ENCODE data around the gene IRF2.

The IRF2 gene

GRCh38 chr4:184385705-184386141, 88.6 kb downstream of the IRF2 start:
- no peak overlapping the region for H2BK5ac ChIP-seq (ENCODE audit: low read depth, low read length, poor library complexity)
- H3K27ac ChIP-seq (ENCODE audit: low read depth, low read length), result no peak overlapping the region
- no peak overlapping the region for H3K4me2 ChIP-seq (ENCODE audit: low read length)
- H3K9ac ChIP-seq (ENCODE audit: low read length), result no peak overlapping the region
- no peak overlapping the region for H3K4me3 ChIP-seq (ENCODE audit: low read depth, low read length)
- no peak overlapping the region for H2AK5ac ChIP-seq (ENCODE audit: low read length)
- no peaks in the 10 kb centered on the region for H3K9me3 ChIP-seq (ENCODE audit: insufficient read depth, low read depth, low read length)
- no peaks in the 10 kb centered on the region for H3K79me1 ChIP-seq (ENCODE audit: low read length)
- no peak overlapping the region for H4K91ac ChIP-seq (ENCODE audit: low read depth, low read length)
- H2BK12ac ChIP-seq (ENCODE audit: low read length), result no peak overlapping the region
- peaks cover 10 to 11% of the 10 kb centered on the region in 2 experiments for H3K36me3 ChIP-seq (ENCODE audit: control insufficient read depth in 1 of 2, insufficient read depth in 2 of 2, low read length in 2 of 2)
- no peak overlapping the region for H2AFZ ChIP-seq (ENCODE audit: insufficient read depth, low read length, poor library complexity)
- no peak overlapping the region for H3K23ac ChIP-seq (ENCODE audit: low read length)
- no peak overlapping the region for H4K12ac ChIP-seq (ENCODE audit: low read depth, low read length)
- no peak overlapping the region for H4K8ac ChIP-seq (ENCODE audit: low read depth, low read length)
- no peak overlapping the region for H3K4ac ChIP-seq (ENCODE audit: low read depth, low read length)
- no peaks in the 10 kb centered on the region for H3K27me3 ChIP-seq (ENCODE audit: insufficient read depth, low read length)
- H3K18ac ChIP-seq (ENCODE audit: low read length), result no peak overlapping the region
- DNase-seq, result no peak
- H2BK120ac ChIP-seq (ENCODE audit: insufficient read depth, low read length, poor library complexity), result no peak overlapping the region
- no CpG with 5 or more reads among the region's 6 CpGs for WGBS (ENCODE audit: extremely low coverage, insufficient coverage, insufficient read length)
- no peaks in the 10 kb centered on the region for H3K79me2 ChIP-seq (ENCODE audit: control insufficient read depth, insufficient read depth, low read length, poor library complexity)
- peaks cover 11% of the 10 kb centered on the region in 2 experiments for H3K4me1 ChIP-seq (ENCODE audit: control insufficient read depth in 1 of 2, insufficient read depth in 2 of 2, low read length in 2 of 2)
- H3K14ac ChIP-seq (ENCODE audit: low read length), result no peak overlapping the region

- H3K36me3 ChIP-seq (ENCODE audit: control insufficient read depth in 1 of 2, insufficient read depth in 2 of 2, low read length in 2 of 2), result peaks cover 8 to 11% of the 10 kb centered on the region in 2 experiments
- WGBS (ENCODE audit: extremely low coverage, insufficient coverage, insufficient read length), result no CpG with 5 or more reads among the region's 7 CpGs
- no peaks in the 10 kb centered on the region for H3K27me3 ChIP-seq (ENCODE audit: insufficient read depth, low read length)
- H3K27ac ChIP-seq (ENCODE audit: low read depth, low read length), result no peak overlapping the region
- no peak overlapping the region for H4K12ac ChIP-seq (ENCODE audit: low read depth, low read length)
- H4K8ac ChIP-seq (ENCODE audit: low read depth, low read length), result no peak overlapping the region
- H2AK5ac ChIP-seq (ENCODE audit: low read length), result no peak overlapping the region
- H3K23ac ChIP-seq (ENCODE audit: low read length), result no peak overlapping the region
- no peak overlapping the region for H3K14ac ChIP-seq (ENCODE audit: low read length)
- H4K91ac ChIP-seq (ENCODE audit: low read depth, low read length), result no peak overlapping the region
- no peak for DNase-seq
- H3K4me3 ChIP-seq (ENCODE audit: low read depth, low read length), result no peak overlapping the region
- H3K4me2 ChIP-seq (ENCODE audit: low read length), result no peak overlapping the region
- H2BK5ac ChIP-seq (ENCODE audit: low read depth, low read length, poor library complexity), result no peak overlapping the region
- peak overlapping the region; percentile 17 for H2AFZ ChIP-seq (ENCODE audit: insufficient read depth, low read length, poor library complexity)
- H2BK120ac ChIP-seq (ENCODE audit: insufficient read depth, low read length, poor library complexity), result no peak overlapping the region
- no peak overlapping the region for H2BK12ac ChIP-seq (ENCODE audit: low read length)
- H3K79me2 ChIP-seq (ENCODE audit: control insufficient read depth, insufficient read depth, low read length, poor library complexity), result no peaks in the 10 kb centered on the region
- H3K4me1 ChIP-seq (ENCODE audit: control insufficient read depth in 1 of 2, insufficient read depth in 2 of 2, low read length in 2 of 2), result peaks cover 11% of the 10 kb centered on the region in 2 experiments
- H3K18ac ChIP-seq (ENCODE audit: low read length), result no peak overlapping the region
- no peaks in the 10 kb centered on the region for H3K79me1 ChIP-seq (ENCODE audit: low read length)
- no peak overlapping the region for H3K4ac ChIP-seq (ENCODE audit: low read depth, low read length)
- no peak overlapping the region for H3K9ac ChIP-seq (ENCODE audit: low read length)
- no peaks in the 10 kb centered on the region for H3K9me3 ChIP-seq (ENCODE audit: insufficient read depth, low read depth, low read length)
These were observed 89.4 kb downstream of the IRF2 start for GRCh38 chr4:184384810-184385557.

- no peak overlapping the region for H3K4me3 ChIP-seq (ENCODE audit: low read depth, low read length)
- H3K23ac ChIP-seq (ENCODE audit: low read length), result no peak overlapping the region
- H4K91ac ChIP-seq (ENCODE audit: low read depth, low read length), result no peak overlapping the region
- no peak overlapping the region for H3K9ac ChIP-seq (ENCODE audit: low read length)
- no peak overlapping the region for H3K4ac ChIP-seq (ENCODE audit: low read depth, low read length)
- H2BK120ac ChIP-seq (ENCODE audit: insufficient read depth, low read length, poor library complexity), result no peak overlapping the region
- H3K79me1 ChIP-seq (ENCODE audit: low read length), result no peaks in the 10 kb centered on the region
- H2BK12ac ChIP-seq (ENCODE audit: low read length), result no peak overlapping the region
- peaks cover 2% of the 10 kb centered on the region for H3K9me3 ChIP-seq (ENCODE audit: insufficient read depth, low read depth, low read length)
- H4K12ac ChIP-seq (ENCODE audit: low read depth, low read length), result no peak overlapping the region
- H3K36me3 ChIP-seq (ENCODE audit: control insufficient read depth in 1 of 2, insufficient read depth in 2 of 2, low read length in 2 of 2), result peaks cover 5 to 11% of the 10 kb centered on the region in 2 experiments
- no peak overlapping the region for H3K14ac ChIP-seq (ENCODE audit: low read length)
- H3K79me2 ChIP-seq (ENCODE audit: control insufficient read depth, insufficient read depth, low read length, poor library complexity), result no peaks in the 10 kb centered on the region
- H2BK5ac ChIP-seq (ENCODE audit: low read depth, low read length, poor library complexity), result no peak overlapping the region
- H3K18ac ChIP-seq (ENCODE audit: low read length), result no peak overlapping the region
- no peak overlapping the region for H4K8ac ChIP-seq (ENCODE audit: low read depth, low read length)
- WGBS (ENCODE audit: extremely low coverage, insufficient coverage, insufficient read length), result no CpG with 5 or more reads among the region's 13 CpGs
- H3K4me1 ChIP-seq (ENCODE audit: control insufficient read depth in 1 of 2, insufficient read depth in 2 of 2, low read length in 2 of 2), result peaks cover 11% of the 10 kb centered on the region in 2 experiments
- H2AFZ ChIP-seq (ENCODE audit: insufficient read depth, low read length, poor library complexity), result peak overlapping the region; percentile 17
- no peaks in the 10 kb centered on the region for H3K27me3 ChIP-seq (ENCODE audit: insufficient read depth, low read length)
- no peak overlapping the region for H2AK5ac ChIP-seq (ENCODE audit: low read length)
- peak overlapping the region; percentile 6 for H3K4me2 ChIP-seq (ENCODE audit: low read length)
- DNase-seq, result peak in 1 of 2 donors; percentile 32
- no peak overlapping the region for H3K27ac ChIP-seq (ENCODE audit: low read depth, low read length)
These were observed 90.1 kb downstream of the IRF2 start for GRCh38 chr4:184384056-184384809.

GRCh38 chr4:184383497-184384055, 90.8 kb downstream of the IRF2 start:
- Histone ChIP-seq H4K8ac (ENCODE audit: low read depth, low read length) (no peak overlapping the region), H3K36me3 (ENCODE audit: control insufficient read depth in 1 of 2, insufficient read depth in 2 of 2, low read length in 2 of 2) (peaks cover 0 to 4% of the 10 kb centered on the region in 2 experiments), H3K14ac (ENCODE audit: low read length) (no peak overlapping the region), H2AFZ (ENCODE audit: insufficient read depth, low read length, poor library complexity) (no peak overlapping the region), H3K27me3 (ENCODE audit: insufficient read depth, low read length) (no peaks in the 10 kb centered on the region), H4K91ac (ENCODE audit: low read depth, low read length) (no peak overlapping the region), H3K18ac (ENCODE audit: low read length) (no peak overlapping the region), H3K79me2 (ENCODE audit: control insufficient read depth, insufficient read depth, low read length, poor library complexity) (no peaks in the 10 kb centered on the region), H4K12ac (ENCODE audit: low read depth, low read length) (no peak overlapping the region), H3K79me1 (ENCODE audit: low read length) (no peaks in the 10 kb centered on the region), H2AK5ac (ENCODE audit: low read length) (no peak overlapping the region), H2BK12ac (ENCODE audit: low read length) (no peak overlapping the region), H3K9ac (ENCODE audit: low read length) (no peak overlapping the region), H3K4me1 (ENCODE audit: control insufficient read depth in 1 of 2, insufficient read depth in 2 of 2, low read length in 2 of 2) (peaks cover 11% of the 10 kb centered on the region in 2 experiments), H2BK120ac (ENCODE audit: insufficient read depth, low read length, poor library complexity) (no peak overlapping the region), H3K4ac (ENCODE audit: low read depth, low read length) (no peak overlapping the region), H3K4me2 (ENCODE audit: low read length) (no peak overlapping the region), H3K9me3 (ENCODE audit: insufficient read depth, low read depth, low read length) (peaks cover 2% of the 10 kb centered on the region), H2BK5ac (ENCODE audit: low read depth, low read length, poor library complexity) (no peak overlapping the region), H3K23ac (ENCODE audit: low read length) (no peak overlapping the region), H3K4me3 (ENCODE audit: low read depth, low read length) (no peak overlapping the region), H3K27ac (ENCODE audit: low read depth, low read length) (no peak overlapping the region)
- peak; percentile 43 to 55 for DNase-seq
- no CpG with 5 or more reads among the region's 8 CpGs for WGBS (ENCODE audit: extremely low coverage, insufficient coverage, insufficient read length)
